ENCODE data around the gene HOXA11. TPM values are rescaled to one million over a fixed set of nuclear protein-coding genes. Genes with fewer than 3 reads are reported as not detected.
A peak's percentile ranks its signal among the peaks of the same experiment; 100 is the strongest.

The HOXA11 gene
- total RNA-seq, 2 experiments from 2014 or later: not detected

DNA sequence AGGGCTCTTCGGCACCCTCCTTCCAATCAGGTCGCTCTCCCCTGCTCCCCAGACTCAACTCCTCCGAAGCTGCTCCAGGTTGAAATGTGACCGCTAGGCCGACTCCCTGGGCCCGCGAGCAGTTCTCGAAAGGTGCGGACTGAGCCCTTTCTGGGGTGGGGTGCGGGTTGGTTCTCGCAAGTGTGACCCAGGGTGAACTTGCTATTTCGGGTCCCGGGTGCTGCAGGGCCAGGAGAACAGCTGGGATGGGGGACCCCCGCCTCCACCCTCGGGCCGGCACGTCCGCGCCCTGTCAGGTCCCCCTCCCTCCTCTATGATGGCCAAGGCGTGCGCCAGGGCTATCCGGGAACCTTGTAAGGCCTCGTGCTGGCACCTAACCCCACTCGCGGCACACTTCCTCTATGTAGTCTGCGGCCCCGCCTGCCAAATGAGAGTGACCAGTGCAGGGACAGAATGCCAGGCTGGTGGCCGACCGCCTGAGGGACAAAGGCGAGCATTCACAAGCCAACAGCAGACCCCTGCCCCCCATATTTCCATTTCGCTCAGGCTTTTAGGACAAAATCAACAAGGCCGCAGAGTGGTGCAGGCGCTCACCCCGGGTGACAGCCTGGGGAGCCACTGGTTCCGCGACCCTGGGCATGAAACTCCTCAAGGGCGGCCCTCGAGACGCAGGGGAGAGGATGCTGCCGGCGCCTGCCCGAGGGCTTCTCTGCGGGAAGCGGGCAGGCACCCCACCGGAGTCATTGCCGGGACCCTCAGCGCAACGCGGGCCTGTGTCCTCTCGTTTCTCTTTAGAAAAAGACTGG is 28.6 kb upstream of the HOXA11 start:
- ChIA-PET POLR2A (no interaction called here), CTCF (interaction anchor here (1.3 kb wide), 1 partner anchor 18 kb away, joined by 5 read pairs; no protein-coding TSS in a partner anchor)
- Mint-ChIP-seq H3K4me1 (ENCODE audit: low read depth) (peaks cover 5% of the 10 kb centered on the region), H3K27ac (no peak overlapping the region), H3K4me3 (no peak overlapping the region), H3K9me3 (ENCODE audit: insufficient read depth) (no peaks in the 10 kb centered on the region), H3K27me3 (ENCODE audit: low read depth) (peaks cover 73% of the 10 kb centered on the region), H3K36me3 (ENCODE audit: low read depth) (no peaks in the 10 kb centered on the region)
- DNase-seq (no peak), ATAC-seq (no peak)

GRCh38 chr7:27212497-27213432 is 27.7 kb upstream of the HOXA11 start:
- H3K9me3 Mint-ChIP-seq (ENCODE audit: insufficient read depth): no peaks in the 10 kb centered on the region
- CTCF ChIA-PET: interaction anchor here (1.1 kb wide), 1 partner anchor 8 kb away, joined by 3 read pairs; no protein-coding TSS in a partner anchor
- ATAC-seq (no peak), DNase-seq (no peak)
- peaks cover 5% of the 10 kb centered on the region for H3K4me1 Mint-ChIP-seq (ENCODE audit: low read depth)
- peaks cover 78% of the 10 kb centered on the region for H3K27me3 Mint-ChIP-seq (ENCODE audit: low read depth)
- H3K4me3 Mint-ChIP-seq: no peak overlapping the region
- H3K27ac Mint-ChIP-seq: no peak overlapping the region
- POLR2A ChIA-PET: no interaction called here
- H3K36me3 Mint-ChIP-seq (ENCODE audit: low read depth): no peaks in the 10 kb centered on the region

GRCh38 chr7:27211764-27212204 is 26.8 kb upstream of the HOXA11 start:
- Mint-ChIP-seq H3K9me3 (ENCODE audit: insufficient read depth) (no peaks in the 10 kb centered on the region), H3K4me1 (ENCODE audit: low read depth) (peaks cover 5% of the 10 kb centered on the region), H3K36me3 (ENCODE audit: low read depth) (no peaks in the 10 kb centered on the region), H3K4me3 (no peak overlapping the region), H3K27ac (no peak overlapping the region), H3K27me3 (ENCODE audit: low read depth) (peaks cover 80% of the 10 kb centered on the region)
- ATAC-seq (no peak), DNase-seq (no peak)
- POLR2A ChIA-PET: interaction anchor here (0.7 kb wide), 1 partner anchor 9 kb away, joined by 3 read pairs; no protein-coding TSS in a partner anchor
- CTCF ChIA-PET: interaction anchor here (0.8 to 2.5 kb wide), 9 partner anchors 9 to 35 kb away, joined by 3 to 21 read pairs (median 4); no protein-coding TSS in a partner anchor

- ChIA-PET POLR2A (interaction anchor here (0.7 kb wide), 1 partner anchor 10 kb away, joined by 3 read pairs; no protein-coding TSS in a partner anchor), CTCF (interaction anchor here (0.6 to 2.5 kb wide), 18 partner anchors 9 to 714 kb away, joined by 3 to 21 read pairs (median 4); partner anchors contain the start of gene EVX1)
- Mint-ChIP-seq H3K36me3 (ENCODE audit: low read depth) (no peaks in the 10 kb centered on the region), H3K27me3 (ENCODE audit: low read depth) (peaks cover 82% of the 10 kb centered on the region), H3K9me3 (ENCODE audit: insufficient read depth) (no peaks in the 10 kb centered on the region), H3K4me3 (no peak overlapping the region), H3K4me1 (ENCODE audit: low read depth) (peaks cover 6% of the 10 kb centered on the region), H3K27ac (no peak overlapping the region)
- DNase-seq: no peak
- no peak for ATAC-seq
Observed at GRCh38 chr7:27211084-27211446, 26.0 kb upstream of the HOXA11 start.

DNA sequence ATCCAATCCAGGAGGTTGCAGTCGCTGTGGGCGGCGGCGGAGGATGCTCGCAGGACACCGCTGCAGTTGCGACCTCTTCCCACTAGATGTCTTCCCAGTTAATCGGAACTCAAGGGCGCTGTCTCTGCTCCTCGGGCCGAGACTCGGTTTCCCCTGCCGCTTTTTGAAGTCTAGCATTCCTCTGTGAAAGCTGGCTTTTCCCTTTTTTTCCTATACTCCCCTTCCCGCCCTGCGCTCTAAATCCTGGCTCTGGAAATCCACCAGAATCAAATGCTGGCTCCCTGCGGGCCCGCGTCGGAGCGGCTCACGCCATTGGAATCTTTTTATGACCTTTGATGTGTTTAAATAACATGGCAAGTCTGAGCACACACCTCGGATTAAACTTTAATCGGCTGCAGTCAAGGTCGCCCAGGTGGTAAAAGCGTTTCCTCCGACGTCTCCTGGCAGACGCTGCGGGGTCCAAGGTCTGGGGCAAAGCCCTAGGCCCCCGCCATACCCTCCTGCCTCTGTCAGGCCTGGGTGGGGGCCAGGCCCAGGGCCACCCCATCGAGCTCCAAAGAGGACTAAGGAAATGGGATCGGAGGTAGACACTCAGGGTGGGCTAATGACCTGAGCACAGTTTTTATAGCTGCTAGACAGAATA is 25.5 kb upstream of the HOXA11 start:
- Mint-ChIP-seq H3K4me1 (ENCODE audit: low read depth) (peaks cover 9% of the 10 kb centered on the region), H3K9me3 (ENCODE audit: insufficient read depth) (no peaks in the 10 kb centered on the region), H3K36me3 (ENCODE audit: low read depth) (no peaks in the 10 kb centered on the region), H3K4me3 (no peak overlapping the region), H3K27ac (no peak overlapping the region), H3K27me3 (ENCODE audit: low read depth) (peaks cover 82% of the 10 kb centered on the region)
- ATAC-seq (no peak), DNase-seq (peak; percentile 60)
- ChIA-PET POLR2A (no interaction called here), CTCF (interaction anchor here (0.6 to 2.5 kb wide), 19 partner anchors 8 to 809 kb away, joined by 3 to 21 read pairs (median 3); partner anchors contain the start of genes EVX1 and HIBADH)

- no peaks in the 10 kb centered on the region for H3K9me3 Mint-ChIP-seq (ENCODE audit: insufficient read depth)
- no peak overlapping the region for H3K27ac Mint-ChIP-seq
- POLR2A ChIA-PET: no interaction called here
- CTCF ChIA-PET: interaction anchor here (0.7 to 2.5 kb wide), 14 partner anchors 11 to 810 kb away, joined by 3 to 21 read pairs (median 4); partner anchors contain the start of gene HIBADH
- peaks cover 83% of the 10 kb centered on the region for H3K27me3 Mint-ChIP-seq (ENCODE audit: low read depth)
- peaks cover 11% of the 10 kb centered on the region for H3K4me1 Mint-ChIP-seq (ENCODE audit: low read depth)
- DNase-seq (no peak), ATAC-seq (no peak)
- H3K4me3 Mint-ChIP-seq: no peak overlapping the region
- H3K36me3 Mint-ChIP-seq (ENCODE audit: low read depth): no peaks in the 10 kb centered on the region
Observed at GRCh38 chr7:27209933-27210440, 25.0 kb upstream of the HOXA11 start.

- ChIA-PET POLR2A (no interaction called here), CTCF (interaction anchor here (1.0 to 2.3 kb wide), 5 partner anchors 14 to 716 kb away, joined by 3 to 13 read pairs (median 4); no protein-coding TSS in a partner anchor)
- no peak overlapping the region for H3K27ac Mint-ChIP-seq
- DNase-seq (no peak), ATAC-seq (no peak)
- H3K9me3 Mint-ChIP-seq (ENCODE audit: insufficient read depth): no peaks in the 10 kb centered on the region
- no peak overlapping the region for H3K4me3 Mint-ChIP-seq
- peaks cover 14% of the 10 kb centered on the region for H3K4me1 Mint-ChIP-seq (ENCODE audit: low read depth)
- H3K36me3 Mint-ChIP-seq (ENCODE audit: low read depth): no peaks in the 10 kb centered on the region
- peaks cover 86% of the 10 kb centered on the region for H3K27me3 Mint-ChIP-seq (ENCODE audit: low read depth)
Observed at GRCh38 chr7:27208998-27209397, 24.0 kb upstream of the HOXA11 start.

DNA sequence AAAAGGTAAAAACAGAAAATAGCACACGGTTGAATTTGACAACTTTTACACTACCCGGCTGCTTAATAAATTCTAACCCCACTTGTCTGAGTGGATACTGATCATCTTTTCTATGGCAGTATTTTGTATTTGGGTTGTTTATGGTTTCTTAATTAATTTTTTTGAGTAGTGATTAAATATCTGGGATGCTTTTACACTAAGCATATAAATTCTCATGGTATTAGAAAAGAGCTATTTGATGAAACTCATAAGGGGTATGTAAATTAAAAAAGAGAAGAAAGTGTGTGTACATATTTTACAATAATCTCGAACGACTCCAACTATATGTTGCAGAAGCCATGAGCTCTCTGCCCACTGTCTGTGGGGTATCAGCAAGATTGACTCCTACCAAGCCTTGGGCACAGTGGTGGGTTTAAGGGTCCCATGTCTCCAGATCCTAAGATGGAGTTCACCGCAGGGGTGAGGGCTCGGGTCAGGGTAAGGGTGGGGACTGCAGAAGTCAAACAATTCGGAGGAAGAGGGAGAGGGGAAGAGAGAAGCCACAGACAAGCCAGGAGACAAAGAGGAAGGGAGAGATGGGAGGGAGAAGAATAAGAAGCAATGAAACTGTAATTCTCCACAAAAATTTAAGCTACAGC is 22.4 kb upstream of the HOXA11 start:
- Mint-ChIP-seq H3K36me3 (ENCODE audit: low read depth) (no peaks in the 10 kb centered on the region), H3K4me3 (no peak overlapping the region), H3K9me3 (ENCODE audit: insufficient read depth) (no peaks in the 10 kb centered on the region), H3K4me1 (ENCODE audit: low read depth) (peaks cover 14% of the 10 kb centered on the region), H3K27ac (no peak overlapping the region), H3K27me3 (ENCODE audit: low read depth) (peaks cover 87% of the 10 kb centered on the region)
- POLR2A ChIA-PET: no interaction called here
- ATAC-seq: no peak
- DNase-seq: no peak
- CTCF ChIA-PET: interaction anchor here (0.9 to 1.4 kb wide), 2 partner anchors 12 to 13 kb away, joined by 3 to 6 read pairs; no protein-coding TSS in a partner anchor

- ATAC-seq: no peak
- Mint-ChIP-seq H3K4me1 (ENCODE audit: low read depth) (peaks cover 31% of the 10 kb centered on the region), H3K27me3 (ENCODE audit: low read depth) (peaks cover 88% of the 10 kb centered on the region), H3K4me3 (no peak overlapping the region), H3K9me3 (ENCODE audit: insufficient read depth) (no peaks in the 10 kb centered on the region), H3K27ac (no peak overlapping the region), H3K36me3 (ENCODE audit: low read depth) (no peaks in the 10 kb centered on the region)
- DNase-seq: no peak
- POLR2A ChIA-PET: no interaction called here
- CTCF ChIA-PET: interaction anchor here (0.9 to 1.4 kb wide), 2 partner anchors 10 to 45 kb away, joined by 3 to 5 read pairs; no protein-coding TSS in a partner anchor
Observed at GRCh38 chr7:27205325-27206280, 20.6 kb upstream of the HOXA11 start.

- CTCF ChIA-PET: interaction anchor here (0.7 to 1.4 kb wide), 3 partner anchors 9 to 44 kb away, joined by 3 to 5 read pairs (median 3); no protein-coding TSS in a partner anchor
- H3K27ac Mint-ChIP-seq: no peak overlapping the region
- H3K36me3 Mint-ChIP-seq (ENCODE audit: low read depth): no peaks in the 10 kb centered on the region
- no peak overlapping the region for H3K4me3 Mint-ChIP-seq
- POLR2A ChIA-PET: no interaction called here
- peaks cover 32% of the 10 kb centered on the region for H3K4me1 Mint-ChIP-seq (ENCODE audit: low read depth)
- ATAC-seq (no peak), DNase-seq (no peak)
- H3K9me3 Mint-ChIP-seq (ENCODE audit: insufficient read depth): no peaks in the 10 kb centered on the region
- H3K27me3 Mint-ChIP-seq (ENCODE audit: low read depth): peaks cover 87% of the 10 kb centered on the region
Observed at GRCh38 chr7:27204851-27205322, 19.9 kb upstream of the HOXA11 start.
